Cardiac fibroblast (primary cell): Measurements from ENCODE around the gene LACRT.

ENCODE experiments used
- DNase-seq, 2 donors: peaks; one replicate each; pipeline versions ENCODE4 v3.0.0 to v3.0.0-alpha.2; 2010; ENCODE audit warnings: low read depth in 2 of 2
- H3K4me3 ChIP-seq, 2 donors: replicated peaks in 1 of 2; 1 replicate in 1 of 2; 2 replicates in 1 of 2; pipeline ENCODE4 v1.5.1; 2011; ENCODE audit warnings: low read depth in 2 of 2, low read length in 2 of 2, mild to moderate bottlenecking in 2 of 2, moderate library complexity in 1 of 2
- CTCF ChIP-seq: IDR thresholded peaks from one replicate; pipeline ENCODE4 v1.5.1; 2011; ENCODE audit warnings: low read depth, mild to moderate bottlenecking, low read length, inconsistent platforms

LACRT gene

GRCh38 chr12:54608769-54609168 lies 25.9 kb downstream of the LACRT start:
- no peak overlapping the region for H3K4me3 ChIP-seq
- DNase-seq: no peak
- no peak for TF ChIP-seq CTCF

- H3K4me3 ChIP-seq: no peak overlapping the region
- DNase-seq: no peak
- no peak for TF ChIP-seq CTCF
Measured at GRCh38 chr12:54608156-54608555, 26.5 kb downstream of the LACRT start.

- H3K4me3 ChIP-seq: no peak overlapping the region
- no peak for TF ChIP-seq CTCF
- DNase-seq: no peak
Measured at GRCh38 chr12:54606556-54606955, 28.1 kb downstream of the LACRT start.

- no peak overlapping the region for H3K4me3 ChIP-seq
- no peak for TF ChIP-seq CTCF
- no peak for DNase-seq
Measured at GRCh38 chr12:54605138-54605970, 29.3 kb downstream of the LACRT start.

GRCh38 chr12:54604436-54604835 lies 30.3 kb downstream of the LACRT start:
- no peak for TF ChIP-seq CTCF
- DNase-seq: no peak
- no peak overlapping the region for H3K4me3 ChIP-seq

GRCh38 chr12:54603872-54604271 lies 30.8 kb downstream of the LACRT start:
- TF ChIP-seq CTCF: no peak
- DNase-seq: no peak
- H3K4me3 ChIP-seq: no peak overlapping the region
